Measurements from ENCODE around the gene TAF11L6. TPM values are rescaled to one million over a fixed set of nuclear protein-coding genes. Genes with fewer than 3 reads are reported as not detected.

Gene TAF11L6
- not detected in 2 replicates for total RNA-seq

DNA sequence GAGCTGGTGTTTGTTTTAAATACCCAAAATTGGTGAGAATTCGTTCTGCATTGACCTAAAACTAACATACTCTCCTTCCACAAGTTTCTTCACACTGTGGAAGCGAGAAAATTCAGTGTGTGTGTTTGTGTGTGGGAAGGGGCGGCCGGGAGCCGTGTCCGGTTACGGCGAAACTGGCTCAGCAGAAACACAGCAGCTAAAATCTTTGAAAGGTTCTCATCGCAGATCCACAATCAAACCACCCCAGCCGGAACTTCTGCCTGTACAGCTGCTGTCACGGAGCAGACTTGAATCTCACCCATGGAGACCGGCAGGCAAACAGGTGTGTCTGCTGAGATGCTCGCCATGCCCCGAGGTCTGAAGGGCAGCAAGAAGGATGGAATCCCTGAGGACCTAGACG lies at the start of gene TAF11L6:
TAF11L6 (plus strand) TSS at position 301 of the 400 bp plus-strand sequence.

DNA sequence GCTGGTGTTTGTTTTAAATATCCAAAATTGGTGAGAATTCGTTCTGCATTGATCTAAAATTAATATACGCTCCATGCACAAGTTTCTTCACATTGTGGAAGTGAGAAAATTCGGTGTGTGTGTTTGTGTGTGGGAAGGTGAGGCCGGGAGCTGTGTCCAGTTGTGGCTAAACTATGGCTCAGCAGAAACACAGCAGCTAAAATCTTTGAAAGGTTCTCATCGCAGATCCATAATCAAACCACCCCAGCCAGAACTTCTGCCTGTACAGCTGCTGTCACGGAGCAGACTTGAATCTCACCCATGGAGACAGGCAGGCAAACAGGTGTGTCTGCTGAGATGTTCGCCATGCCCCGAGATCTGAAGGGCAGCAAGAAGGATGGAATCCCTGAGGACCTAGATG lies 30.5 kb upstream of the TAF11L6 start, which contains the start of gene TAF11L2:
TAF11L2 (plus strand) TSS at position 301 of the 400 bp plus-strand sequence.

GRCh38 chr5:17518067-17518466 lies 10.4 kb upstream of the TAF11L6 start, which contains the start of gene TAF11L3:
Gene TAF11L3 (plus strand): TSS chr5:17518367.

GRCh38 chr5:17521501-17521900 lies 7.0 kb upstream of the TAF11L6 start, which contains the start of gene TAF11L4:
Gene TAF11L4 (plus strand): TSS chr5:17521801.

GRCh38 chr5:17524935-17525334 lies 3.5 kb upstream of the TAF11L6 start, which contains the start of gene TAF11L5:
Gene TAF11L5 (plus strand): TSS chr5:17525235.

Other genes with a start within 250 kb of the TAF11L6 start
- gene TAF11L2, start 30.4 kb upstream of the TAF11L6 start, total RNA-seq, result not detected in 2 replicates
- not detected in 2 replicates for gene TAF11L3, start 10.3 kb upstream of the TAF11L6 start, total RNA-seq
- gene TAF11L4, start 6.9 kb upstream of the TAF11L6 start, total RNA-seq, result not detected in 2 replicates
- not detected in 2 replicates for gene TAF11L5, start 3.4 kb upstream of the TAF11L6 start, total RNA-seq
- not detected in 2 replicates for gene TAF11L7, start 57.1 kb downstream of the TAF11L6 start, total RNA-seq
- gene TAF11L8, start 62.3 kb downstream of the TAF11L6 start, total RNA-seq, result not detected in 2 replicates
- not detected in 2 replicates for gene TAF11L9, start 65.7 kb downstream of the TAF11L6 start, total RNA-seq
- not detected in 2 replicates for gene TAF11L10, start 69.2 kb downstream of the TAF11L6 start, total RNA-seq
- not detected in 2 replicates for gene TAF11L11, start 75.5 kb downstream of the TAF11L6 start, total RNA-seq
- gene TAF11L12, start 81.7 kb downstream of the TAF11L6 start, total RNA-seq, result not detected in 2 replicates
- not detected in 2 replicates for gene TAF11L13, start 103.4 kb downstream of the TAF11L6 start, total RNA-seq
- gene TAF11L14, start 105.8 kb downstream of the TAF11L6 start, total RNA-seq, result not detected in 2 replicates

Data from mammary microvascular endothelial cell (primary cell).